GM12874 (cell line): ENCODE results near the gene CYBB.

ENCODE experiments used
- TF ChIP-seq, protein P1 (sequence below): IDR thresholded peaks from 2 replicates; pipeline ENCODE4 v1.5.1; 2011; ENCODE audit warnings: low read depth, mild to moderate bottlenecking, control low read depth, low read length, moderate library complexity; ENCODE audit not compliant: insufficient read depth

Gene CYBB

DNA sequence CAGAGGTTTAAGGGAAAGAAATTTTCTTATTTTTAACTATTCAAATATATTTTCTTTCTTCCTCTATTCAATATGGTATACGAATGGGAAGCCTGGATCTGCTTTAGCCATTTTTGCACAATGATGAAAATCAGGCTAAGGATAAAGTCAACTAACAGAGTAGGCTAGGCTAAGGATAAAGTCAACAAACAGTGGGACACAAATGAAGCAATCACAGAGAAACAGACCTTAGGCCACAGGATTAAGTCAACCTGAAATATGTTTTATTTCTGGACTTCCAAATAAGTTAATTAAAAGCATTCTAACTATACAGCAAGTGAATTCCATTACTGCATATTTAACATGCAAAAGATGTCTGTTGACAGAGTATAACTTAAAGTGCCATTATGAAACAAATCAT is 50.5 kb downstream of the CYBB start:
- TF ChIP-seq, protein P1, sequence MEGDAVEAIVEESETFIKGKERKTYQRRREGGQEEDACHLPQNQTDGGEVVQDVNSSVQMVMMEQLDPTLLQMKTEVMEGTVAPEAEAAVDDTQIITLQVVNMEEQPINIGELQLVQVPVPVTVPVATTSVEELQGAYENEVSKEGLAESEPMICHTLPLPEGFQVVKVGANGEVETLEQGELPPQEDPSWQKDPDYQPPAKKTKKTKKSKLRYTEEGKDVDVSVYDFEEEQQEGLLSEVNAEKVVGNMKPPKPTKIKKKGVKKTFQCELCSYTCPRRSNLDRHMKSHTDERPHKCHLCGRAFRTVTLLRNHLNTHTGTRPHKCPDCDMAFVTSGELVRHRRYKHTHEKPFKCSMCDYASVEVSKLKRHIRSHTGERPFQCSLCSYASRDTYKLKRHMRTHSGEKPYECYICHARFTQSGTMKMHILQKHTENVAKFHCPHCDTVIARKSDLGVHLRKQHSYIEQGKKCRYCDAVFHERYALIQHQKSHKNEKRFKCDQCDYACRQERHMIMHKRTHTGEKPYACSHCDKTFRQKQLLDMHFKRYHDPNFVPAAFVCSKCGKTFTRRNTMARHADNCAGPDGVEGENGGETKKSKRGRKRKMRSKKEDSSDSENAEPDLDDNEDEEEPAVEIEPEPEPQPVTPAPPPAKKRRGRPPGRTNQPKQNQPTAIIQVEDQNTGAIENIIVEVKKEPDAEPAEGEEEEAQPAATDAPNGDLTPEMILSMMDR = no peak

DNA sequence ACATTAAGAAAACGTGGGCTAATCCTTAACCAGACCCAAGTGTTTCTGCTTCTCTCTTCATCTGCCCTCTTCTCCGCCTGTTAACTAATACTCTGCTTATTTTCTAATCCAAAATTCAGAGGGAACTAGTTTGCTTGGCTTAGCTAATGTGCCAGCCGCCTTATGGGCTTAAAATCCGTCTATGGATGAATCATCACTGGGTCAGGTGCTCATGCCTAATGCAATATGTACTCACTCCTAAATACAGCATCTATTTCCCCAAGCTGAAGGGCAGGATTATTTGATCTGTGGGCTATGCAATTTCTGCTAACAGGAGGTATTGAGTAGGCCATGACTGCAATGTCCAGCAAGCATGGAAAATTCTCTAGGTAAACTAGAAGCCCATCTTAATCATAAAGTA is 55.1 kb downstream of the CYBB start:
- TF ChIP-seq, protein P1 = no peak

DNA sequence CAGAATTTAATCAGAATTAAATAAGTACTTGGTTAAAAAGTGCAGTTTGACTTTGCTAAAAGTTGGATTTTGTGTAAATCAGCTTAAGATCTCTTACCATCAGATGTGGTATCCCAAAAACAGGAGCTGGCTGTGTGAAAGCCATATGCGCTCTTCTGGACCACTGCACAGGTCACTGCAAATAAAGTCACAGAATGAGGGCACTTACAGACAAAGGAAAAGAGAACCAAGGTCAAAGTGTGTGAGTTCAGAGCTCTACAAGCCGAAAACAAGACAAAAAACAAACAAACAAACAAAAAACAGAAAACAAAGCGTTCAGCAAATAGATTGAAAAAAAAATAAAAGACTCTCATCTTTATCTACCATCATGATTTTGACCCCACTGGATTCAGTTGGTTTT is 61.1 kb downstream of the CYBB start:
- TF ChIP-seq, protein P1 = no peak

DNA sequence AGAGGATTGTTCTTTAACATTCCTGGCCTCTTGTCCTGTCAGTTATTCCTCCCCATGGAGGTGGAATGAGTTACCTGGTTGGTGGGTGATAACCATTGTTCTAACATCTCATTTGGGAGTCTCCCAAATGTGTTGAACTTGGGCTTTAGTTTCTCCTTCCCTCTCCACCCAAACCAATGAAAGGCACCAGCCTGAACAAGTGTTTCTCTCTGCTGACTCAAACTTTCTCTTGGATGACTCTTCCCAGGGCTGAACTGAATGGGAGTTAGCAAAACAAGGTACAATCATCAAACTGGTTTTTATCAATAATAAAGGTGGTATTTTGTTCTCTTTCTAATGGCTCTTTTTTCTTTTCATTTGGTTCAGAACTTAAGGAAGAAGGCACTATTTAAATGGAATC is 64.8 kb downstream of the CYBB start:
- TF ChIP-seq, protein P1 = no peak

DNA sequence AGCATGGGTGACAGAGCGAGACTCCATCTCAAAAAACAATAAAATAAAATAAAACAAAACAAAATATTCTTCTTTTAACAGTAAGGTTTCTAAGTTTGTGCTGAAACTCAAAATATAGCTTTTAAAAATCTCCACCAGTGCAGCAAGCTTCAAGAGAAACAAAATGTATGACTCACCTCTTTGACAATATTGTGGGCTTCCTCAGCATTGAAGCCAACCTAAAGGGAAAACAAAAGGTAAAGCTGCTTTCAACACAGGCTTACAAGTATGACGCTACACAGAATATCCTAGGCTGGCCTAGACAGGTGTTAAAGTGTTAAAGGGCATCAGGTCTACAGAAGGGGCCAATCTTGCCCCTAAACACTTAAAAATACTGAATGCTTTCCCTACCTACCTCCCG is 66.3 kb downstream of the CYBB start:
- TF ChIP-seq, protein P1 = no peak

DNA sequence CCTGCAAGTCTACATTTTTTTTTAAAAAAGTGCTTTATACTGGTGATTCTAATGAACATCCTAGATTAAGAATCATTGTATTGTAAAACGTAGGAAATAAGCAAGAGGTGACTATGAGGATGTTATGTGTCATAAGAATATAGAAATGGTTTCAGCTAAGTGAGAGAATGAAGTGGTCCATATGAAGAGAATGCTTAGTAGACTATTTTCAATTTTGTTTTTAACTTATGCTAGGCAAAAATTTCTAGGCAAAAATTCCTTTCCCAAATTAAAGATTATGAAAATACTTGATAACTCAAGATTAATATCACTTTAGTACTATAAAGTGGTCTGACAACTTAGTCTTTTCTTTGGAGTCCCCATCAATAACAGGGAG is 66.7 kb downstream of the CYBB start:
- TF ChIP-seq, protein P1 = no peak

DNA sequence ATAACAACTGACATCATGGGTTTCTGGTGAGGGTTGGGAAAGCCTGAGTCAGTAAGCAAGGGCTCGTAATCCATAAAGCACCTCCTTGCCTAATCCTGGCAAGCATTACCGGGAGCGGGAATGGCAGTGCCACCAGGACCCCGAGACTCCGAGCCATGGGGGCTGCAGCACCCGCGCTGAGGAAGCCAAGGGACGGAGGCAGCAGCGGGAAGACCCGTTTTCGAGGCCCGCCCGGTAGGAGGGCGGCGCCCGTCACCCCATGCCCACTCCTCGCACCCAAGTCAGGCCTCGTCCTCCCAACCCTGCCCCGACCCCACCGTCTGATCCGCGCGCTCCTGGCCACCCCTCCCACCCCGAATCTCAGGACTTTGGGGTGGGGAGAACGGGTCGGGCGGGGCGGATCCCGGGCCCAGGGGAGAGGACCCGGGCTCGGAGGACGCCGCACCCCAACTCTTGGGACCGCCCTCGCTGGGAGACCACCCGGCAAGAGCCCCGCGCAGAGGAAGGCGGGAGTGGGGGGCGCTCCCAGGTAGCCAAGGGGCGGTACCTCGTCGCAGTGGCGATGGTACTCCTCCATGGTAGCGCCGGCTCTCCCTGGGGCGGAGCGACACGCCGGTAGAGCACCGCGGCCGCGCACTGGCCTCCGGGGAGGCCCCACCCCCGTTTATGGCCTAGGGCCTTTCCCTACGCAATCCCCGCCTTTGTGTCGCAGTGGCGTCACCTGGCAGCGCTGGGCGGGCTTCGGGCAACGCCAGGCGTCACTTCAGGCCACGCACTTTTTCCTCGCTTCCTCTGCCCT is 67.3 kb downstream of the CYBB start, which contains the start of gene DYNLT3:
Gene DYNLT3, minus strand, starts transcription at position 638 of the 799 bp plus-strand sequence. Its CDS starts 61 bp downstream, at position 577.
- TF ChIP-seq, protein P1 = no peak
